ENCODE data around the gene CDH13.

The CDH13 gene

DNA sequence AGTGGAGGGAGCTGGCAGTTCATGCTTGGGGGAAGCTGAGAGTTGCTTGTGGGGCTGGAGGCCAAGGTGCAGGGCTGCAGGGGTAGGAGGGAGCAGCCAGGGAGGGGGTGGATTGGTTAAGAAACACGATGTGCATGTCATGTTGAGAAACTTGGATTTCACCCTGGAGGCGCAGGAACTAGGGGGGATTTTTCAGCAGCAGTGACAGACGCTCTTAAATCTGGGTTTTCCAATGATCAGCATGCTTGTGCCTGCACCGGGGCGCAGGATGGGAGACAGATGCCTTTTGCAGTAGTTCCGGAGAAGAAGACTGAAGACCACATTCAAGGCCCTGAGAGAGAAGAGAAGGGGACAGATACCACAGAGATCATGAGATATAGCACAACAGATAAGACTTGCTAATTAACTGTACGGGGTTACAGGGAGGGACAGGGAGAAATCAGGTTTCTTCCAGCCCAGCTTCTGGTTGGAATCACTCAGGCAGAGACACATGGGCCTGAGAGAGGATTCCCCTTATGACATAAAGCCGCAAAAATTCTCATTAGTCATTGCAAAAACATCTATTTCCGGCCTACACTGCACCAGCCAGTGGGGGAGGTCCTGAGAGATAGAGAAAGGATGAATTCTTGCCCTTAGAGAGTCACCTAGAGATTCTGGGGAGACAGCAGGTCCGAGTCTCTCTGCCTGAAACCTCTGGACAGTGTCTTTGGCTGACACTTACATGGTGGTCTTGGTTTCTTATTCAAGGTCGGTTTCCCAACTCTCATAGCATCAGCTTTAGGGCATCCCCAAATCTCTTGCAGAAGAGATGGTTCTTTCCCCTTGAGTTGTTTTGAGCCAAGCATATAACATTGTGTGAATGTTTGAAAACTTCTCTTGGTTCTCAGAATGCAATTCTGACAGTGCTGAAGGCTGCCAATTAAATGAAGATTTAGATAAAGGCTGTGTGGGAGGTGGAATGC is 27.1 kb downstream of the CDH13 start:
- peak; percentile 32 to 68 for DNase-seq

DNA sequence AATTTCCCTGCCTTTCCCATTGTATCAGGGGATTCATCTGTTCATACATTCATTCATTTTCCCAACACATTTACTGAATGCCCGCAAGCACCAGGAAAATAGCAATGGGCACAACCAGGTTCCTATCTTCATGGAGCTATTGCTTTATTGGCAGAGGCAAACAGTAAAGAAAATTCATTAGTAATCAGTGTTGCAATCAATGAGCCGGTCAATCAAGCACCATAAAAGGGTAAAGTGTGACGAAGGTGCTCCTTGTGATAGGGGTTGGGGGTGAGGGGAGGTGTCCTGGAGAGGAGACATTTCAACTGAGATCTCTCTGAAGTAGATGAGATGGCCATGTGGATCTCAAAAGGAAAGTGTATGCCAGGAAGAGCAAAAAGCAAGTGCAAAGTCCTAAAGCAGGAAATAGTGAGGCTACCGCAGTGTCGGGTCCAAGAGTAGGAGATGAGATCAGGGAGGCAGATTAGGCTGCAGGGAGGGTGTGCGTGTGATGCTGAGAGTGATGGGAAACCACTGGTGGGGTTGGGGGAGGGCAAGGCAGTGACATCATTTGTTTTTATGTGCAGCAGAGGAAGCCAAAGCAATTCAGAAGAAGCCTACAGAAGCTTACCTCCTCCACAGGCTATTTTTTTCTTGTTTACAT is 28.4 kb downstream of the CDH13 start:
- DNase-seq, result peak; percentile 77 to 83

DNA sequence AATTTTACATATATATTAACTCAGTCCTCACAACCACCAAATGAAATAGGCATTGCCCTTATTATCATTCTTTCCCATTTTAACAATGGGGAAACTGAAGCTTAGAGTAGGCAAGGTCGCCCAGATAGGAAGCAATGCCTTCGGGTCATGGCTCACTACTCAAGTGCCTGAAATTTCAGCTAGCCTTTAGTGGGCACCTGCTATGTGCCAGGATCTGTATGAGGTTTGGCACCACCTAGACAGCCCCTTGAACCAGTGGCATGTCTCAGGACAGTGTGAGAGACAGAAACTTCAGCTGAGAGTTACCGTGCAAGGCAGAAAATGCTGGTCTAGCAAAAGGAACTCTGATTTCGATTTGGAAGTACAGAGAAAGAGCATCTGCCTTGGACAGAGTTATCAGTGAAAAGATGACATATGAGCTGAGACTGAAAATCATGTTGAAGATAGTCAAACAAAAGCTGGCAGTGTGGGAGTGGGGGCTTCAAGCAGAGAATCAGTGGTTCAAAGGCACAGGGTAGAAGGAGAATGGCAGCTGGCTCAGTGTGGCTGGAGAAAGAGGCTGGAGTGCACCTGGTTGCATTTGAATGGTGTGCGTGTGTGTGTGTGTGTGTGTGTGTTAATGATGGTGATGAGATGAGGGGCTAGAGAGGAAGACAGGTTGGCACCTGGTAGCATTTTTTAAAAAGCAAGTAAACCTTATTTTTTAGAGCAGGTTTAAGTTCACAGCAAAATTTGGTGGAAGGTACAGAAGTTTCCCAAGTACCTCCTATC is 29.1 kb downstream of the CDH13 start:
- peak in 1 of 2 donors; percentile 13 for DNase-seq

- DNase-seq, result no peak
These were observed 30.5 kb downstream of the CDH13 start for GRCh38 chr16:82657239-82657638.

GRCh38 chr16:82657786-82658185 is 31.0 kb downstream of the CDH13 start:
- no peak for DNase-seq

GRCh38 chr16:82658796-82659195 is 32.0 kb downstream of the CDH13 start:
- no peak for DNase-seq

- peak; percentile 40 to 65 for DNase-seq
These were observed 33.4 kb downstream of the CDH13 start for GRCh38 chr16:82660075-82660645.

- no peak for DNase-seq
These were observed 34.2 kb downstream of the CDH13 start for GRCh38 chr16:82660966-82661365.

- DNase-seq, result no peak
These were observed 37.4 kb downstream of the CDH13 start for GRCh38 chr16:82664181-82664580.

DNA sequence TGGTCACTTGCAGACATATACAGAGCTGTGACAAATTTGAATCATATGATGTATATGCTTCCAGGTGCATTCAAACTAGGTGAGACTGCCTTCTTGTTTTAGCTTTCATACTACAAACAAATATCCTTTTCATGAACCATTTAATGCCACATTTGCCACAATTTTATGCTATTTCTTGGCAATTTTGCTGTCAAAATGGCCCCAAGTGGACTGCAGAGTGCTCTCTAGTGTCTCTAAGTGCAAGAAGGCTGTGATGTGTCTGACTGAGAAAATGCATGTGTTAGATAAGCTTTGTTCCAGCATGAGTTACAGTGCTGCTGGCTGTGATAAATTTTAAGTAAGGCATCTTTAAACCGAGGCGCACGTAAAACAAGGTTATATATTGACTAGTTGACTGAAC is 38.3 kb downstream of the CDH13 start:
- DNase-seq, result no peak

GRCh38 chr16:82667437-82667836 is 40.7 kb downstream of the CDH13 start:
- DNase-seq, result no peak

GRCh38 chr16:82668094-82668493 is 41.3 kb downstream of the CDH13 start:
- no peak for DNase-seq

DNA sequence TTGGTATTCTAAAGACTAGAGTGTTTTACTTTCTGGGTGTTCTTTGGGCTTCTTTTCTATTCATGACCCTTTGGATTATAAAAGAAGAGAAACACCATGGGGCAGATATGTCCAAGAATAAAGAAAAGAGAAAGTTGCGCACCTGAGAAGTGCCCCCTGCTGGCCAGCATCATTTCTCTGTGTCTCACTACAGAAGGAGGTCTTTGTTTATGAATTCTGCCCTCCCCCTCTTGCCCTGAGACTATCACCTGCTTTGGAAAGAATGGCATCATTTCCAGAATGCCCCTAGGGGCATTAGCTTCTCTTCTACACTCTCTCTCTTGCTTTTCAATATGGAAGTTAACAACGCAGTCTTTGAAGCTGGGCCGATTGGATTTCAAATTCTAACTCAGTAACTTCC is 45.0 kb downstream of the CDH13 start:
- DNase-seq, result peak in 1 of 2 donors; percentile 45

- no peak for DNase-seq
These were observed 45.9 kb downstream of the CDH13 start for GRCh38 chr16:82672676-82673075.

GRCh38 chr16:82675300-82675699 is 48.5 kb downstream of the CDH13 start:
- no peak for DNase-seq

DNA sequence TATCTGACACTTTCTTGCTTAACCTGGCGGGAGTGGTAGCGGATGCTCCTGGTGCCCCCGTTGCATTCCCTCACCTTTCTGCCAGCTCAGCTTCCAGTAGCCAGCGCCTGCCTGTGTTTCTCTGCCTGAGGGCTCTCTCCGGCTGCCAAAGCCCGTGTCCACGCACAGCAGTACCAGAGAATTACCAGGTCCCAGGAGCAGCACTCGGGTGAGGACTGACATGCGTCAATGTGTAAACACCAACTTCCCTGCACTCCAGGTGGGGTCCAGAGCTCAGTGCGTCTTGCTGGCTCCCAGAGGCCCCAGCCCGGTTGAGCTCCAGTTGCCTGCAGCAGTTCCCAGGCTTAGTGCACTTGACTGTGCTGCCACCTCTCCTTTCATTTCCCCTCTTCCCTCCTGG is 54.8 kb downstream of the CDH13 start:
- DNase-seq, result no peak

DNA sequence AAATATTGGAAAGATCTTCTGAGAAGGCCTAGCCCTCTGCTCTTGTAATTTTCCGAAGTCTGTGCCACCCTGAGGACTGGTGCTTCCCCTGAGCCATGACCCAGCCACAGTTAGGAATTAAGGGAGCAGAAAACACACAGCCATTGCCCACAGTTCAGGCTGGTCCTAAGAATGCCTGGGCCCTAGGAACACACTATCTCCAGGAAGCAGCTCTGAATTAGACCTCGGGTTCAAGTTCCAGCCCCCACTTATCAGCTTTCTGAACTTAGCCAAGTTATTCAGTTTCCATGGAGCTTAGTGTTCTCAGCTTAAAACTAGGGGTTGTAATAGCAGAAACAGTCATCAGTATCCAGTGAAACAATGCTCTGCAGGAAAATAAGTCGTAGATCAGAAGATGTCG is 56.0 kb downstream of the CDH13 start:
- no peak for DNase-seq

- DNase-seq, result no peak
These were observed 57.5 kb downstream of the CDH13 start for GRCh38 chr16:82684256-82684655.

GRCh38 chr16:82685526-82685925 is 58.8 kb downstream of the CDH13 start:
- DNase-seq, result no peak

DNA sequence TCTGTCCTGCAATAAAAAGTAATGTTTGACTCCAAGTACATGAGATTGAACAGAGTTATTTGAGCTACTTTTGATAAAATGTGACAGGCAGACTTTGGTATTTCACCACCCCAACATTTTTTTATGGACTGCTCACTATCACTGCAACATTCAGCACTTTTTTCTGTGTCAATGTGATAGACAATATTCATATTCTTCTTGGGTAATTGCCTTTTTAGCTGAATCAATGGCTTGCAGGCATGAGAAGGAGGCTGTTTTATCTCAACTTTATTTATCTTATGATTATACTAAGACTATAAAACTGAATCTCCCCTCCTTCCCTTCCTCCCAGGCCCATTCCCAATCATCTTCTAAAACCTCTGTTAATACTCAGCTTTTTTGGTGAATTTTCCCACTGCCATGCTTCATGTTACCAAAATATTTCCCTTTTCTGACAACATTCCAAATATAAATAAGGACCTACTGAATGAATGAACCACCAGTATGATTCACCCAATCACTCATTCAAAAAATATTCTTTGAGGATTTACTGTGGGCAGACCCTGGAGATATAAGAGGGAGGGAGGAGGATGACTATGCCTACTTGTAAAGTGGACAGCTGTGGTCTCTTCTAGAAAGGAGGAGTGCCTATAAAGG is 67.6 kb downstream of the CDH13 start:
- no peak for DNase-seq

DNA sequence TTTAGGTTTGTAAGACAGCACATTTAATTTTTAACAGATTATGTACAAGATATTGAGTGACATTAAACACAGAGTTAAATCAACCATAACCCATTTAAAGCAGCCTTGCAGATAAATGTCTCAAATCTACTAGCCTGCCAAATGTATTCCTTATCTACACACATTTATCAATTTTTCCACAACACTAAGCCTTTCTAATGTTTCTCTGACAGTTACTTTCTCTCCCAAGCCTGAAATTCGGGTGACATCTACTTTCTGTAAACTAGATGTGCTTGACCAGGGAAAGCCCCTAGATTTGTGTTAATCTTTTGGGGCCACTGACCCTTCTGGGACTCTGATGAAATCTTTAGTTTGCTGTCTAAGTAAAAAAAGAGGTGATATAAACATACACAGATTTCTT is 69.0 kb downstream of the CDH13 start:
- no peak for DNase-seq

GRCh38 chr16:82699260-82699659 is 72.5 kb downstream of the CDH13 start:
- DNase-seq, result no peak
